Measurements from ENCODE around the gene KCNMA1. TPM values are rescaled to one million over a fixed set of nuclear protein-coding genes. Genes with fewer than 3 reads are reported as not detected.
"Not testable (repeated sequence)": the region's sequence is repeated elsewhere in the genome, so short reads cannot be mapped to it uniquely, and the experiment has no call there.

Gene KCNMA1
- total RNA-seq, 1 experiment from 2014 or later = 31.3 TPM

DNA sequence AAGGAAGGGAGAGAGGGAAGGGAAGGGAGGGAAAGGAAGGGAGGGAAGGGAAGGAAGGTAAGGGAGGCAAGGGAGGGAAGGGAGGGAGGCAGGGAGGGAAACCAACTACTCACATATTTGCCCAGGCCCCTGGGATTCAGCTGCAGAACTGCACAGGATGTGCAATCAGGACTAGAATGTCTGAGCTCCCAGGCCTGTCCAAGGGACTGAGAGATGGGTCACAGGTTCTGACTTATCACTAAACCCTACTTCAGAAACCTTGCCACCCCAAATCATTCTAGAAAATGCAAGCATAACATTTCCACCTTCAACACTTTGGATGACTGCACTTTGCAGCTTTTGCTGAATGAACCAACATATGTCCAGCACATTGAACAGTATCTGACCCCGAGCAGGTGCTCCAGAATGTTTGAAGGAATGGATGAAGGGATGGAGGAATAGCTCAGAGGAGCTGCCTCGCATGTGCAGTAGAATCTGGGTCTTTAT, 245.3 kb downstream of the KCNMA1 start:
- Histone ChIP-seq H2AFZ (ENCODE audit: low read length) (no peak overlapping the region), H3K9me2 (replicated peaks; ENCODE audit: insufficient read depth, low read length) (no peaks in the 10 kb centered on the region), H3K9me3 (ENCODE audit: low read length) (no peaks in the 10 kb centered on the region), H3K79me2 (ENCODE audit: low read length) (no peaks in the 10 kb centered on the region), H4K20me1 (ENCODE audit: insufficient read depth, low read depth, low read length) (peaks cover 10% of the 10 kb centered on the region), H3K27me3 (ENCODE audit: low read length) (no peaks in the 10 kb centered on the region), H3K9ac (ENCODE audit: low read length) (no peak overlapping the region), H3K4me1 (ENCODE audit: low read length) (peaks cover 7% of the 10 kb centered on the region), H3K4me3 (ENCODE audit: low read length) (no peak overlapping the region), H3K27ac (ENCODE audit: low read length) (no peak overlapping the region), H3K4me2 (ENCODE audit: low read depth, low read length, poor library complexity, severe bottlenecking) (no peak overlapping the region), H3K36me3 (ENCODE audit: insufficient read depth, low read length) (no peaks in the 10 kb centered on the region)
- DNase-seq = peak; percentile 47

DNA sequence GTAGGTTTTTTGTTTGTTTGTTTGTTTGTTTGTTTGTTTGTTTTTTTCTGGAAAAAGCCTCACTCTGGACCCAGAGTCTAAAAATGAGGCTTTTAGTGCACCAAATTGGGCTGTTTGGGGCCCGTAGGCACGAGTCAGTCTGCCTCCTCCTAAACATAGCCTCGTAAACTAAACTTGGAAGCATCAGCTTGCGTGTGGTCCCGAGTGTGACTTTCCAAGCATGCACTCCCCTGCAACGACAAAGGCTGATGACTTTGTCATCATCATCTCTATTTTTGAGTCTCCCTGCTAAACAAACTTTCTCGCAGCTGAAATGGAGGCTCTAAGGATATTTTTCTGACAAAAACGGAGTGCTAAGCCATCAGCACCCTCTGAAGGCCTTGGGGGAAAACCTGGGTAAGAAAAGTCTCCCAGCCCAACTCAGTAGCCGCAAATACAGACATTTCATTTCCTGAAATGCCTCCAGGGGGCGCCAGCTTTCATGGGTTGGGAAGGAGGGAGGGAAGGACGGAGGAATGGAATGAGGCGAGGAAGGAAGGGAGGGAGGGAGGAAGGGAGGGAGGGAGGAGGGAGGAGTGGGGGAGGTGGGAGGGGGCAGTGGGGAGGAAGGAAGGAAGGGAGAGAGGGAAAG, 245.9 kb downstream of the KCNMA1 start:
- H3K4me3 ChIP-seq (ENCODE audit: low read length) = no peak overlapping the region
- H2AFZ ChIP-seq (ENCODE audit: low read length) = no peak overlapping the region
- H3K27ac ChIP-seq (ENCODE audit: low read length) = no peak overlapping the region
- DNase-seq = peak; percentile 83
- H3K4me2 ChIP-seq (ENCODE audit: low read depth, low read length, poor library complexity, severe bottlenecking) = no peak overlapping the region
- no peak overlapping the region for H3K9ac ChIP-seq (ENCODE audit: low read length)
- H3K9me2 ChIP-seq (replicated peaks; ENCODE audit: insufficient read depth, low read length) = no peaks in the 10 kb centered on the region
- H3K79me2 ChIP-seq (ENCODE audit: low read length) = no peaks in the 10 kb centered on the region
- peaks cover 10% of the 10 kb centered on the region for H4K20me1 ChIP-seq (ENCODE audit: insufficient read depth, low read depth, low read length)
- H3K36me3 ChIP-seq (ENCODE audit: insufficient read depth, low read length) = no peaks in the 10 kb centered on the region
- H3K27me3 ChIP-seq (ENCODE audit: low read length) = no peaks in the 10 kb centered on the region
- peaks cover 7% of the 10 kb centered on the region for H3K4me1 ChIP-seq (ENCODE audit: low read length)
- no peaks in the 10 kb centered on the region for H3K9me3 ChIP-seq (ENCODE audit: low read length)

DNA sequence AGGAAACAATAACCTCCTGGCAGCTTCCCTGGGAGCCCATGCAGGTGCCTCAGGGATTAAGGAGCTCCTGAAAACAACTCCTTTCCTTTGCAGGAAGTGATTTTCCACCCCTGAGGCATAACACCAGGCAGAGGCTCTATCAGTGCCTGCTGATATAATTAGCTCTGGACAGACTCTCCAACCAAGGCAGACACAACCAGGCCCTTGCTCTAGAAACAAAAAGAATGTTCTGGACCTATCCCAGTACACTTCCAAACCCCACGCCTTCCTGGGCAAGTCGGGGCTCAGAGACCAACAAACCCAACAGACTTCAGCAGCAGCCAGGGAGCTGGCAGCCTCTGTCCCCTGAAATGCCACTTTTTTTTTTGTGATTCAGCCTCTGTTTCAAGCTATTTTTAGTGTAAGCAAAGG, 247.1 kb downstream of the KCNMA1 start:
- Histone ChIP-seq H3K4me1 (ENCODE audit: low read length) (no peaks in the 10 kb centered on the region), H2AFZ (ENCODE audit: low read length) (no peak overlapping the region), H3K9me2 (replicated peaks; ENCODE audit: insufficient read depth, low read length) (no peaks in the 10 kb centered on the region), H4K20me1 (ENCODE audit: insufficient read depth, low read depth, low read length) (peaks cover 12% of the 10 kb centered on the region), H3K9ac (ENCODE audit: low read length) (no peak overlapping the region), H3K4me3 (ENCODE audit: low read length) (no peak overlapping the region), H3K27ac (ENCODE audit: low read length) (no peak overlapping the region), H3K36me3 (ENCODE audit: insufficient read depth, low read length) (no peaks in the 10 kb centered on the region), H3K4me2 (ENCODE audit: low read depth, low read length, poor library complexity, severe bottlenecking) (no peak overlapping the region), H3K9me3 (ENCODE audit: low read length) (no peaks in the 10 kb centered on the region), H3K27me3 (ENCODE audit: low read length) (no peaks in the 10 kb centered on the region), H3K79me2 (ENCODE audit: low read length) (no peaks in the 10 kb centered on the region)
- DNase-seq = no peak

DNA sequence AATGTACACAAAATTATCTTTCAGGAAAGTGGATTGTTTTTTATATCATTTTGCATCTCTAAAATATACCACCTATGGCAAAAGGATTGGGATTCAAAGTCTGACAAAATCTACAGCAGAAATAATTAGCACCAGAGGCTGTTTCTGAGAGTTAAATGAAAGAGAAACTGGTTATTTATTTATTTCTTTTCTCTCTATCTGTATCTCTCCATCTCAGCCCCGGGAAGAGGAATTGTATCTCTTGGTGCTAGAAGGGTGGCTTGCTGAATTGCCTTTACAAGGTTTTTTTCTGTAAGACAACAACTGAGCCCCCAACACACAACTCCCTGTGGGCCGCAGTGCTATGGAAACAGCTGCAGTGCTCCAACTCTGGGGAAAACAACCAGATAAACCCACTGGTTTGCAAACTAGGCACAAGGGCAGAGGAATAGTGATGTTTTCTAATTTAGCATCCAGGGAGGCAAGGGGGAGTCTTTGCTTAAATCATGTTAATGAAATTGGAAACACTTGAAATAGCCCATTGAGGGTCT, 249.0 kb downstream of the KCNMA1 start:
- DNase-seq = no peak
- Histone ChIP-seq H3K4me1 (ENCODE audit: low read length) (no peaks in the 10 kb centered on the region), H2AFZ (ENCODE audit: low read length) (no peak overlapping the region), H3K36me3 (ENCODE audit: insufficient read depth, low read length) (no peaks in the 10 kb centered on the region), H3K4me2 (ENCODE audit: low read depth, low read length, poor library complexity, severe bottlenecking) (no peak overlapping the region), H3K27ac (ENCODE audit: low read length) (no peak overlapping the region), H3K27me3 (ENCODE audit: low read length) (no peaks in the 10 kb centered on the region), H3K9me2 (replicated peaks; ENCODE audit: insufficient read depth, low read length) (no peaks in the 10 kb centered on the region), H4K20me1 (ENCODE audit: insufficient read depth, low read depth, low read length) (peaks cover 8% of the 10 kb centered on the region; the same call in 1 of the 2 replicates), H3K79me2 (ENCODE audit: low read length) (no peaks in the 10 kb centered on the region), H3K4me3 (ENCODE audit: low read length) (no peak overlapping the region), H3K9me3 (ENCODE audit: low read length) (no peaks in the 10 kb centered on the region), H3K9ac (ENCODE audit: low read length) (no peak overlapping the region)

- not testable (repeated sequence) for DNase-seq; H3K79me2 ChIP-seq (ENCODE audit: low read length); H3K4me2 ChIP-seq (ENCODE audit: low read depth, low read length, poor library complexity, severe bottlenecking); H3K9me2 ChIP-seq (replicated peaks; ENCODE audit: insufficient read depth, low read length); H3K27me3 ChIP-seq (ENCODE audit: low read length); H3K9me3 ChIP-seq (ENCODE audit: low read length); H3K27ac ChIP-seq (ENCODE audit: low read length); H3K9ac ChIP-seq (ENCODE audit: low read length); H4K20me1 ChIP-seq (ENCODE audit: insufficient read depth, low read depth, low read length); H3K36me3 ChIP-seq (ENCODE audit: insufficient read depth, low read length); H2AFZ ChIP-seq (ENCODE audit: low read length); H3K4me1 ChIP-seq (ENCODE audit: low read length); H3K4me3 ChIP-seq (ENCODE audit: low read length)
Measured at GRCh38 chr10:77387701-77388100, 249.9 kb downstream of the KCNMA1 start.

- H3K27me3 ChIP-seq (ENCODE audit: low read length) = no peaks in the 10 kb centered on the region
- no peaks in the 10 kb centered on the region for H3K9me3 ChIP-seq (ENCODE audit: low read length)
- H3K9ac ChIP-seq (ENCODE audit: low read length) = no peak overlapping the region
- H4K20me1 ChIP-seq (ENCODE audit: insufficient read depth, low read depth, low read length) = peaks cover 7% of the 10 kb centered on the region; the same call in 1 of the 2 replicates
- no peaks in the 10 kb centered on the region for H3K36me3 ChIP-seq (ENCODE audit: insufficient read depth, low read length)
- DNase-seq = no peak
- H3K4me3 ChIP-seq (ENCODE audit: low read length) = no peak overlapping the region
- H3K9me2 ChIP-seq (replicated peaks; ENCODE audit: insufficient read depth, low read length) = no peaks in the 10 kb centered on the region
- no peaks in the 10 kb centered on the region for H3K4me1 ChIP-seq (ENCODE audit: low read length)
- H3K27ac ChIP-seq (ENCODE audit: low read length) = no peak overlapping the region
- no peak overlapping the region for H2AFZ ChIP-seq (ENCODE audit: low read length)
- H3K4me2 ChIP-seq (ENCODE audit: low read depth, low read length, poor library complexity, severe bottlenecking) = no peak overlapping the region
- no peaks in the 10 kb centered on the region for H3K79me2 ChIP-seq (ENCODE audit: low read length)
Measured at GRCh38 chr10:77387247-77387646, 250.4 kb downstream of the KCNMA1 start.

GRCh38 chr10:77386838-77387237, 250.8 kb downstream of the KCNMA1 start:
- Histone ChIP-seq H3K79me2 (ENCODE audit: low read length) (no peaks in the 10 kb centered on the region), H3K36me3 (ENCODE audit: insufficient read depth, low read length) (no peaks in the 10 kb centered on the region), H4K20me1 (ENCODE audit: insufficient read depth, low read depth, low read length) (peaks cover 7% of the 10 kb centered on the region; the same call in 1 of the 2 replicates), H3K27me3 (ENCODE audit: low read length) (no peaks in the 10 kb centered on the region), H3K9me2 (replicated peaks; ENCODE audit: insufficient read depth, low read length) (no peaks in the 10 kb centered on the region), H3K4me1 (ENCODE audit: low read length) (no peaks in the 10 kb centered on the region), H3K4me2 (ENCODE audit: low read depth, low read length, poor library complexity, severe bottlenecking) (no peak overlapping the region), H3K9ac (ENCODE audit: low read length) (no peak overlapping the region), H3K9me3 (ENCODE audit: low read length) (no peaks in the 10 kb centered on the region), H3K4me3 (ENCODE audit: low read length) (no peak overlapping the region), H2AFZ (ENCODE audit: low read length) (no peak overlapping the region), H3K27ac (ENCODE audit: low read length) (no peak overlapping the region)
- DNase-seq = no peak

DNA sequence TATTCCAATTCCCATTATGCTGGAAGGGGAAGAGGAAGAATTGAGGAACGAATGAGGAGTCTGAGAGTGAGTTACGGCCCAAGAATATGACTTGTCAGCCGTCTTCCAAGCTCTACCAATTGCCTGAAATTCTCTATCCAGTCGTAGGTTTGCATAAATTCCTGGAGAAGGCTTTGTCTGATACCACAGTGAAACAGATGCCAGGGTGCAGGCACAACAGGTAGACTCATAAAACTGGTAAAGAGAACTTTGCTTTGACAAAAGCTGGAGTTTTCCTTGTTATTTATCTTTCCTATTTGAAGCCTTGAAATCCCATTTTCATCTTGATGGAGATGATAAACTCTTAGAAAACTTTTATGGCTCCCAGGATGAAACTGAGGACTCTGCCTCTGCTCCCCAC, 251.2 kb downstream of the KCNMA1 start:
- Histone ChIP-seq H3K27ac (ENCODE audit: low read length) (no peak overlapping the region), H2AFZ (ENCODE audit: low read length) (no peak overlapping the region), H3K4me2 (ENCODE audit: low read depth, low read length, poor library complexity, severe bottlenecking) (no peak overlapping the region), H3K9me2 (replicated peaks; ENCODE audit: insufficient read depth, low read length) (no peaks in the 10 kb centered on the region), H3K36me3 (ENCODE audit: insufficient read depth, low read length) (no peaks in the 10 kb centered on the region), H3K27me3 (ENCODE audit: low read length) (no peaks in the 10 kb centered on the region), H4K20me1 (ENCODE audit: insufficient read depth, low read depth, low read length) (peaks cover 7% of the 10 kb centered on the region; the same call in 1 of the 2 replicates), H3K9me3 (ENCODE audit: low read length) (no peaks in the 10 kb centered on the region), H3K4me1 (ENCODE audit: low read length) (no peaks in the 10 kb centered on the region), H3K9ac (ENCODE audit: low read length) (no peak overlapping the region), H3K4me3 (ENCODE audit: low read length) (no peak overlapping the region), H3K79me2 (ENCODE audit: low read length) (no peaks in the 10 kb centered on the region)
- no peak for DNase-seq
